Endometrial microvascular endothelial cells (primary cell): Measurements from ENCODE around the gene MRPL17. TPM values are rescaled to one million over a fixed set of nuclear protein-coding genes. Genes with fewer than 3 reads are reported as not detected.
"Not testable (repeated sequence)": the region's sequence is repeated elsewhere in the genome, so short reads cannot be mapped to it uniquely, and the experiment has no call there.

ENCODE experiments used
- in situ Hi-C: cut with HindIII; loops from 2 replicates; pipeline ENCODE4 v1.10.0; 2017; ENCODE audit warnings: low sequenced_read_pairs, low pct_unique_long_range_greater_than_20kb; ENCODE audit errors: inconsistent ontology term
- total RNA-seq: library from RNA; depleted of rRNA; stranded (reverse); fragments of >200 nt; gene quantifications from one replicate; pipeline ENCODE4 v1.2.3, GENCODE V29; 2015; ENCODE audit errors: inconsistent ontology term

Gene MRPL17
- total RNA-seq, 1 donor from 2014 or later: 114 TPM

DNA sequence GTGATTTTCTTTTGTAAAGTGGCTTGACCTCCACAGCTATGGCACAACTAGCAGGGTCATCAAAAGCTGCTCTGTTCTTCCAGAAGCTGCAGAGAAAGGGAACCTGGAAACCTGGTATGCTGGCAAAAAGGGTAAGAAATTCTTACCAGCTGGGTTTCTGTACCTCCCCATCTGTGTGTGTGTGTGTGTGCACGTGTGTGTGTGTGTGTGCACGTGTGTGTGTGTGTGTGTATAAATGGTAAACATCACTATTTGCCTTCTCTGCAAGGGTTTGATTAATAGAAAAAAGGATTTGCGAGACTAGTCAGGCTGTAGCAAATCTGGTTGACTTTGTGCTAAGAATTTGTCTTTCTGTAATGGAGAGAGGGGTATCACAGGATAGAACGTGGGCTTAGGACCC, 4.7 kb upstream of the MRPL17 start:
- in situ Hi-C loops: no loop called here

DNA sequence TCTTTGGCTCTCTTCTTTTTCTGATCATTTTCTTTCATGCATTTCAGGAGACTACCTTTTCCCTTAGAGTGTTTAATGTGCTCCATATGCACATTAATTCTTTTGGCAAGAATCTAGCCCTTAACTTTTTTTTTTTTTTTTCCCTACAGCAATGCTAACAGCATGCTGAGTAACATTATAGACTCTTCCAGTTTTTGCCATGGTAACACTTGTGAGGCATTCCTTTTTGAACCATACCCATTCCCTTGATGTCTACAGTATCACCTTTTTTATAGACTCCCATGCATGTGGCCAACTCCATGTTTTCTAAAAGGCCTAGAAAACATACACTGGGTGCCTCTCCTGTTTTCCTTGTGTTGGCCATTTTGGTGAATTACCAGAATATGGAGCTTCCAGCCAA, 2.9 kb upstream of the MRPL17 start:
- in situ Hi-C loops: no loop called here

DNA sequence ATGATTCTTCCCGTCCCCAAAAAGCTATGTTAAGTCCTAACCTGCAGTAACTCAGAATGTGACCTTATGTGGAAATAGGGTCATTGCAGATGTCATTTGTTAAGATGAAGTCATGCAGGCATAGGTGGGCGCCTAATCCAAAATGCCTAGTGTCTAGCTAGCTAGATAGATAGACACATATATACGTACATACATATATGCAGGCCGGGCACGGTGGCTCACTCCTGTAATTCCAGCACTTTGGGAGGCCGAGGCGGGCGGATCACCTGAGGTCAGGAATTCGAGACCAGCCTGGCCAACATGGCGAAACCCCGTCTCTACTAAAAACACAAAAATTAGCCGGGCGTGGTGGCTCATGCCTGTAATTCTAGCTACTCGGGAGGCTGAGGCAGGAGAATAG, 928 bp upstream of the MRPL17 start:
- in situ Hi-C loops: not testable (repeated sequence)

DNA sequence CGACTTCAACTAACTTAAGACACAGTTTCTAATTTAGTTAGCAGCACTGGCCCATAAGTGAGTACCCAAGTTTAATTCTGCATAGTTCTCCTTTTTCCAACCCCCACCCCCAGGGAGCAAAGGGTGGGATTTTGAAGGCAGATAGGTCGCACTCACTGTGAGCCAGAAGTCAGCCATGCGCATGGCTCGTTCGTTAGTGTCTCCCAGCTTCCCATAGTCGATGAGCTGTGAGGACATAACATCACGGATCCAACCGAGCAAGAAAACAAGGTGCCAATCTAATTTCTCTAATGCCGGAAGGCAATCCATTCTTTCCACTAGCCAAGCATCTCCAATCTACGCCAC, 577 bp downstream of the MRPL17 start:
- in situ Hi-C loops: no loop called here

DNA sequence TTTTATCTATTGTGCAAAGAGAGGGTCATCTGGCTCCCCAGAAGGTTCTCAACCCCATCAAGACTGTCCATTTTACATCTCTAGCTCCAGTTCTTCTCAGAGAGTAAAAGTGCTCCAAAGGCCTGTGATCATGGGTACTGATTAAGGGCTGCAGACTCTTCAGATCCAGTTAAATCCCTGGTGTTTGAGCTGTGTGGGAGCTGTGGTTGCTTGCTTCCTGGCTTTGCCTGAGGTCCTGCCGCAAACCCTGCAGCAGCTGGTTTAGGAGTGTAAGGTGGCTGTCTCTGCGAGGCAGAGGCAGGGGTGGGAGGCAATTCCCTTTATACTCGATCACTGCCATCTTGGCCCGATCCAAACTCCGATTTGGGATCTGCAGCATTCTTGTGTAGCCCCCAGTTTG, 1.2 kb downstream of the MRPL17 start:
- in situ Hi-C loops: no loop called here

DNA sequence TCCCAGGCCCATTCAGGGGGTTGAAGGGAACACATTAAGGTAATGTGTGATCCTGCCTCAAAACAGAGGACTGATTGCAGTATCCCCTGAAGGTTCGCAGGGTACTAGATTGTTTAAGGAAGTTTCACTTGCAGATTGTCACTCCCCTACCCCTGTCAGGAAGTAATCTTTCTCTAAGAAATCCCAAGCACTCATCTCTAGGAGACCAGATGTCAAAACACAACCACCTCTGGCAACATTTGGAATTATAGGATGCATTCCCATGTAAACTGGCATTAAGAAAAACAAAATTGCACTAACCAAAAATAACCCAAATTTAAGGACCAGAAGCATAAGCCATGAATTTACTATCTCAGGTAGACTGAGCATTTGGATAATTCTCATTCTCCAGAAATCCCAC, 1.6 kb downstream of the MRPL17 start:
- in situ Hi-C loops: no loop called here

DNA sequence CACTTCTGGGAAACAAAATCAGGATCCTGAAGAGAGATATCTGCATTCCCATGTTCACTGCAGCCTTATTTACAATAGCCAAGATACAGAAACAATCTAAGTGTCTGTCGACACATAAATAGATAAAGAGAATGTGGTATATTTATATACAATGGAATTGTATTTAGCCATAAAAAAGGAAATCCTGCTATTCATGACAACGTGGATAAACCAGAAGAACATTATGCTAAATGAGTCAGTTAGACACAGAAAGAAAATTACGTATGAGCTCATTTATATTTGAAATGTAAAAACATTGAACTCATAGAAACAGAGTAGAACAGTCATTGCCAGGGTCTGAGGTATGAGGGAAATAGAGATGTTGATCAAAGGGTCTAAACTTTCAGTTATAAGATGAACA, 6.1 kb downstream of the MRPL17 start:
- in situ Hi-C loops: no loop called here

DNA sequence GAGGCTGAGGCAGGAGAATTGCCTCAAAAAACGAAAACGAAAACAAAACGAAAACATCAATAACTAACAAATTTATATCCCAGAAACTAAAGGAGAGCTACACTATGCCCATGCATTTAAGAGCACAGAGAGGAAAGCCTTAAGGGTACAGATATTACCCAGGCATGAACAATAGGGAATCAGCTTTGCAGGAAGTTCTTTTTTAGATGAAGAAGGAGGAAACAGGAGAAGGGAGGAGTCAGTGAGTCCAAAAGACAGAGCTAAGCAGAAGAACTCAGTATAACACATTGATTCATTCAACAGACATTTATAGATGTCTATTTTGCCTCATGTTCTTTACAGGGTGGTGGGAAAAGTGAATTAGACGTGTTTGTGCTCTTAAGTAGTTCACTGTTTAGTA, 8.3 kb downstream of the MRPL17 start:
- in situ Hi-C loops: no loop called here

DNA sequence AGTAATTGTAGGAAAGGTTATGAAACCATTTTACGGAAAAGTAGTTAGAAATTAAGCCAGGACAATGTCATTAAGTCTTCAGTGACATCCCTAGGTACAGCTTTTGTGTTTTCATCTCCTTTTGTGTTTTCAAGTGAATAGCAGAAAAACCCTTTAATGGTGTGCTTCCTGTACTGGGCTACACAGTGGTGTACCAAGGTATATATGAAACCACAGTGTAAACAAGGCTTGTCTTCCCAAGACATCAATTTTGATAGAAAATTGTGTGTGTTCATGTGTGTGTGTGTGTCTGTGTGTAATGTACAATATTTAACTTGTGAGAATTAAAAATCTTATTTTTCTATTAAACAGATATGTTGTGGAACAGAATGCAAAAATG, 8.9 kb downstream of the MRPL17 start:
- in situ Hi-C loops: no loop called here

DNA sequence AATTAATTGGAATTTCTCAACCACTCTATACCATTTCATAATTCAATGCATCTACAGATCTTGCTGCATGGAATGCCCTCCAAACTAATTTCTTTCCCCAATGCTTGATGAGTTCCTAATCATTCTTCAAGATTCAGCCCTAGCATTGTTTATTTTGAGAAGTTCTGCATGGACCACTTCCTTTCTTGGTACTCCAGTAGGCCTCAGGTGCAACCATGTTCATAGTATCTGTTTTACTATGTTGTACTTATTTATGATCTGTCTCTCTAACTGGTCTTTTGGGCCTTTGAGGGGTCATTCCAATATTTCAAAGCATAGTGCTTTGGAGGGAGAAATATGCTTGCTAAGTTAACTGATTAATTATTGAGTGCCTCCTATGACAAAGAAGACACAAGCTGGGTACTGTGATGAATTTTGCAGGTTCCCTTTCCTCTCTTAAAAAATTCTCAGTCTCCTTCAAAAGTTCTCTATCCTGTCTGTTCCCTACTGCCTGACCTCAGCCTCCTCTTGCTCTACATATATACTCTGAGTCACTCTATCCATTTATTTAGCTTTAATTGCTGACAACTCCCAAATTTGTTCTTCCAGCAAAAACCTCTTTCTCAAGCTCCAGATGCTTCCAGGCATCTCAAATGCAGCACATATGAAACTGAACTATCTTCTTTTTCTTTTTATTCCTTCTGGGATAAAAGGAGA, 9.5 kb downstream of the MRPL17 start:
- in situ Hi-C loops: no loop called here

DNA sequence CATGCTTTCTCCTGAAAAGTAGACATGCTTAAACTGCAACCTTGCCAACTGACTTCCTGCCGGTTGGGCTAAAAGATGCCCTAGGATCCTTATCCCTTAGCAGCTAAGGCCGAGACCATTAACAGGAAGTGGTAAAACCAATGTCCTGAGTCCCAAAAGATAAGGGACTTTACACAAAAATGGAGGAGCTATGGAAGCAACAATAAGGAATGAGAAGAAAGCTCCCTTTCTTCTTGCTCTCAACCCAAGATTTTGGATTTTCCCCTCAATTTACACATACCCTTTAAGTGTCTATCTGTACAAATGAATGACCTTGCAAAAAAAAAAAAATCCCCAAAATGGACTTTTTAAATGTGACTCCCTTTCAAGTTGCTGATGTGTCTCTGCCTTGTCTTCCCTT, 11.1 kb downstream of the MRPL17 start:
- in situ Hi-C loops: no loop called here

DNA sequence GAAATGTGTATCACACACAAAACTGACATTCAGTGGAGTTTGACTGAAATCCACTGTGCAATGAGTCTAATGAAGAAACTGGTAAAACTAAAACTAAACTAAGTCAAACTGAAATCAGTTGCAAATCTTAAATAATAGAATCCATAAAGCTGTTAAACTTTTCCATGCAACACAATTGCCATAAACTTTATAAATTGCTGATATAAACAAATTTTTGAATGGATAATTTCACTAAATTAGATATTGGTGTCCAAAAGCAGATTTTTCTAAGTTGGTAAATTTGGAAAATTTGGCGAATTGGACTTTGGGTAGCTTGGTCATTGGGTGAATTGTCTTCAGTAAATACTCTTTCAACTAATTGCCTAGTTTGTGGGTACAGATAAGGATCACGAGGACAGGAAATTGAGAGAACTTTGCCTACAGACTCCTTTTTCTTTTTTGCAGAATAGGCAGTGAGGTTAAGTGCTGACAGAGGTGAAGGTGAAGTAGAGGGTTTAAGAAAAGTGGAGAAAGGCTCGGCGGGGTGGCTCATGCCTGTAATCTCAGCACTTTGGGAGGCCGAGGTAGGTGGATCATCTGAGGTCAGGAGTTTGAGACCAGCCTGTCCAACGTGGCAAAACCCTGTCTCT, 12.8 kb downstream of the MRPL17 start:
- in situ Hi-C loops: no loop called here

DNA sequence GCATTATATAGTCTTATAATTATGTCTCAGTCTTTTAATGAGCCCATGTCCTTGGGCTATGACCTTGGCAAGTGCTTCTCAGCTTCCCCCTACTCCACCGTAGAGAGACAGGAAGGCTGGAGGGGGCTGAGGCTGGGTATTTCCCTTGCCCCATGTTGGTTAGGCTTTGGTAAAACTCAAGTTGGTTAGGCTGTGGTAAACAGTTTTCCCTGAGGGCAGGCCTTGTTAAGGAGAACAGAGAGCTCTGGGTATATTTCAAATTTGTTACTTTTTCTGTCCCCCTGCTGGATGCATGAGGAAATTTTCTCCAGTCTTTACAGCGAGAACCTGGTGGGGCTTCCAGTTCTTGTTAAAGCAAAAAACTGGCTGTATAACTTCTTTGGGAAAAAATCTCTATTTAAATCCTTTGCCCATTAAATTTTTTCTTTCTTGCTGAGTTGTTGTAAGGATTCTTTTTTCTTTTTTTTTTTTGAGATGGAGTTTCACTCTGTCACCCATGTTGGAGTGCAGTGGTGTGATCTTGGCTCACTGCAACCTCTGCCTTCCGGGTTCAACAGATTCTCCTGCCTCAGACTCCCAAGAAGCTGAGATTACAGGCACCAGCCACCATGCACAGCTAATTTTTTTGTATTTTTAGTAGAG, 15.3 kb downstream of the MRPL17 start:
- in situ Hi-C loops: no loop called here

DNA sequence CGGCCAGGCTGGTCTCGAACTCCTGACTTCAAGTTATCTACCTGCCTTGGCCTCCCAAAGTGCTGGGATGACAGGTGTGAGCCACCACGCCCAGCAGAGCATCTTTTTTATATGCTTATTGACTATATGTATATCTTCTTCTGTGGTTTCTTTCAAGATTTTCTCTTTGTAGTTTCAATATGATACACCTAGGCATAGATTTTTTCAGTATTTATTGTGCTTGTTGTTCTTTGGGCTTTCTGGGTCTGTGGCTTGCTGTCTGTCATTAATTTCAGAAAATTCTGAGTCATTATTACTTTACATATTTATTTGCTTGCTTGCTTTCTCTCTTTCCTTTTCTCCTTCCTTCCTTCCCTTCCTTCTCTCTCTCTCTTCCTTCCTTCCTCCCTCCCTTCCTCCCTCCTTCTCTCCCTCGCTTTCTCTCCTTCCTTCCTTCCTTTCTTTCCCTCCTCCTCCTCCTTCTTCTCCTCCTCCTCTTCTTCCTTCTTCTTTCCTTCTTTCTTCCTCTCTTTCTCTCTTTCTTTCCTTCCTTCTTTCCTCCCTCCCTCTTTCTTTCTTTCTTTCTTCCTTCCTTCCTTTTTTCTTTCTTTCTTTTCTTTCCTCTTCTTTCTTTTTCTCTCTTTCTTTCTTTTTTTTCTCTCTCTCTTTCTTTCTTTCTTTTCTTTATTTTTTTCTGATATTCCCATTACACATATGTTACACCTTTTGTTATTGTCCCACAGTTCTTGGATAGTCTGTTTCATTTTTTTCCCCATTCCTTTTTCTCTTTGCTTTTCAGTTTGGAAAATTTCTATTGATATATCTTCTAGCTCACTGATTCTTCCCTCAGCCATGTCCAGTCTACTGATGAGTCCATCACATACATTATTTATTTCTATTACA, 16.6 kb downstream of the MRPL17 start:
- in situ Hi-C loops: no loop called here

DNA sequence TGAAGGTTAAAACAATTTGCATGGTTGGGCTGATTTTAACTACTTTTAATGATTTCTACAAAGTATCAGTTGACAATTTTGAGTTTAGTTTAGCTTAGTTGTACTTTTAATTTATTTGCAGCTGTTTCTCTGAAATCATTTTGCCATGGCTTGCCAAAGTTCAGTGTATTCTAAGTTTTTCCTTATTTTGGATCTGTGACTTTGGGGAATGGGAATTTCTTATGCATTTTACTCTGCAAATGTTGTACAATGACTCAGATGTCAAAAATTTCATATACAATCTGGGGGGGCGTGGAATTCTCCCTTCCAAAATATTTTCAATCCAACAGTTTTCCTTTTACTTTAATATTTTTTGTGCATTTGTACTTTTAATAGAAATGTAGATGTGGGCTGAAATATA, 18.6 kb downstream of the MRPL17 start:
- in situ Hi-C loops: no loop called here

DNA sequence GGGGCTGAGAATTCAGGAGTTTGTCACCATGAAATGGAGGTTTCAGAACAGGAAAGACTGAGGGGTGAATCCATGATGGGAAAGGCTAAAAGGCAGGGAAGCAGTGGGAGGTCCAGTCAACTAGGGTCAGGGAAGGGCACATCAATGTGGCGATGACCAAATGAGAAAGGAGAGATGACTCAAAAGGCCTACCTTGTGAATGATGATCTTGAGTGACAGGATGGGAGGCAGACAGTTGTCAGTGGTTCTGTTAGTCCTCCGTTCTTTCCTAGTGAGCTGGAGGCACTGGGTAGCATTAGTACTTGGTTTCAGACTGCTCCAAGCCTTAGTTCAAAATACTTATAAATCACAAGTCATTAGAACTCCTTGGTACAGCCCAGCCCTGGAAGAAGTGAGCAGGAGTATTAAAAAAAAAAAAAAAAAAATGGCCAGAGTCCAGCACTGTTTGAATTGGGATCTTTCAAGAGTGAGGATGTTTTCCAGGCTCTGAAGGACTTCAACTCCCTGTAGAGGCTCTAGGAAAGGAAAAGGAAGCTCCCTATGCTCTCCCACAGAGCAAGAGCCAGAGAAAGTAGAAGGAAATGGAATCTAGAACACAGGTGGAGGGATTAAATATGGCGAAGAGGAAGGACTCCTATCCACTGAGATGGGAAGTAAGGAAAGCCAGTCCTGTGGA, 19.2 kb downstream of the MRPL17 start:
- in situ Hi-C loops: no loop called here

DNA sequence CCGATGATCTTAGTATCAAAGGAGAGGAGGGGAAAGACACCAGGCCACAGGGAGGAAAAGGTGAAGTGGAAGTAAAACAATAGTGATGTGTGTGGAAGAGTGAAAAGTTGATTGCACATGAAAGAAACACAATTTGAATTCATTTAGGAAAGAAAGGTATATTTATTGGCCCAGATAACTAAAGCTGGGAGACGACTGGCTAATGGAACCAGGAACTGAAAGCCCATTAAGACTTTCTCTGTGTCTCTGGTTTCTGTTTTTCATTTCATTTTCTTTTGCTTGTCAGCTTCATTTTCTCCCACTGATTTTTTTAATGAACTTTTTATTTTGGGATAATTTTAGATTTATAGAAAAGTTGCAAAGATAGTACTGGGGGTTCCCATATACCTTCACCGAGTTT, 22.4 kb downstream of the MRPL17 start:
- in situ Hi-C loops: no loop called here

DNA sequence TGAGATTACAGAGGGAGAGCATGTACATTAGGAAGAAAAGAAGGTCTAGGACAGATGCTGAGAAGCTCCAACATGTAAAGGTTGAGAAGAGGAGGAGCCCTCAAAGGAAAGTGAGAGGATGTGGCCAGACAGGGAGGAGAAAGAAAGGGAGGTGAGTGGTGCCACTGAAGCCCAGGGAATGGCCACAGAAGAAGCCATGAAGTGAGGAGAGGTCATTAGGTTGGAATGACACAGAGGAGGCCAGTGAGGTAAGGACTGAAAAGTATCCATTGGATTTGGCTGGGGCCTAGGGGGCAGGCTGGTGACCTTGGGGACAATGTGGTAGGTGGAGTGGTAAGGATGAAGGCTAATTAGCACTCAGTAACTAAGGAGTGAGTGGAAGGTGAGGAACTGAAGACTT, 24.5 kb downstream of the MRPL17 start:
- in situ Hi-C loops: no loop called here

DNA sequence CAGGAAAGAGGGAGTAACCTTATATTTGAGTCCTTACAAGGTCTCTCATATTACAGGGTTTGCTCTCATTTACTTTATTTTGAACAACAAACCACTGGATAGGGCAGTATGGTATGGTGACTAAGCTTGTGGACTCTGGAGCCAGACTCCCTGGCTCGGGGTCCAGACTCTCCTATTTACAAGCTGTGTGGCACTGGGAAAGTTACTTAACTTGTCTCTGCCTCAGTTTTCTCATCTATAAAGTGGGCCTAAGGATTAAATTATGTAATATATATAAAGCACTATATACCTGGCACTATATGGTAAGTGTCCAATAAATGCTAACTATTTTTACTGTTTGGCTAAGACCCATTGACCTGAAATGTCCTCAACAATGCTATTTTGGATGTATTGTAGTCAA, 25.8 kb downstream of the MRPL17 start:
- in situ Hi-C loops: no loop called here
